HUES48 (cell line): ENCODE data around the gene ZNF701.
A peak's percentile ranks its signal among the peaks of the same experiment; 100 is the strongest.
"Not testable (repeated sequence)": the region's sequence is repeated elsewhere in the genome, so short reads cannot be mapped to it uniquely, and the experiment has no call there.

Experiments used
- H3K27ac ChIP-seq: one replicate; pipeline ENCODE4 v1.7.0; 2013; ENCODE audit warnings: low read depth, low read length, inconsistent platforms
- H3K27me3 ChIP-seq: 2 replicates; pipeline ENCODE4 v1.6.1; 2013; ENCODE audit warnings: mild to moderate bottlenecking, low read length; ENCODE audit not compliant: control insufficient read depth, insufficient read depth
- H3K36me3 ChIP-seq: 2 replicates; pipeline ENCODE4 v1.6.1; 2013; ENCODE audit warnings: low read length; ENCODE audit not compliant: control insufficient read depth, insufficient read depth
- H3K4me1 ChIP-seq: 2 replicates; pipeline ENCODE4 v1.6.1; 2013; ENCODE audit warnings: mild to moderate bottlenecking, low read length; ENCODE audit not compliant: control insufficient read depth, insufficient read depth
- H3K4me3 ChIP-seq: 2 replicates; pipeline ENCODE4 v1.5.1; 2013; ENCODE audit warnings: mild to moderate bottlenecking, low read depth, low read length
- H3K9ac ChIP-seq: 2 replicates; pipeline ENCODE4 v1.6.1; 2013; ENCODE audit warnings: mild to moderate bottlenecking, low read depth, low read length, moderate library complexity
- H3K9me3 ChIP-seq: 2 replicates; pipeline ENCODE4 v1.6.1; 2013; ENCODE audit warnings: low read length; ENCODE audit not compliant: control insufficient read depth, insufficient read depth

Gene ZNF701

GRCh38 chr19:52570000-52570861 lies at the start of gene ZNF701:
TSS of gene ZNF701 (plus strand) at chr19:52570287. CDS start at chr19:52574148, 3,861 bp downstream.
- Histone ChIP-seq H3K27ac (peak within 1 kb of the TSS; percentile 97), H3K9ac (peak within 1 kb of the TSS; percentile 93), H3K4me1 (peaks cover 17% of the 10 kb centered on the region), H3K9me3 (no peaks in the 10 kb centered on the region), H3K27me3 (no peaks in the 10 kb centered on the region), H3K4me3 (peak within 1 kb of the TSS; percentile 99), H3K36me3 (peaks cover 31% of the 10 kb centered on the region)

GRCh38 chr19:52522551-52522950 lies 47.5 kb upstream of the ZNF701 start:
- no peaks in the 10 kb centered on the region for H3K36me3 ChIP-seq
- H3K4me1 ChIP-seq = peaks cover 19% of the 10 kb centered on the region
- no peak overlapping the region for H3K9ac ChIP-seq
- H3K27ac ChIP-seq = no peak overlapping the region
- no peak overlapping the region for H3K4me3 ChIP-seq
- H3K27me3 ChIP-seq = no peaks in the 10 kb centered on the region
- no peaks in the 10 kb centered on the region for H3K9me3 ChIP-seq

GRCh38 chr19:52524086-52524485 lies 46.0 kb upstream of the ZNF701 start:
- Histone ChIP-seq H3K27me3 (no peaks in the 10 kb centered on the region), H3K9ac (no peak overlapping the region), H3K9me3 (no peaks in the 10 kb centered on the region)

GRCh38 chr19:52527134-52527955 lies 42.7 kb upstream of the ZNF701 start, which contains the start of gene ZNF808:
TSS of gene ZNF808 (plus strand) at chr19:52527668. CDS start at chr19:52543285, 15,617 bp downstream.
- Histone ChIP-seq H3K9ac (peak within 1 kb of the TSS; percentile 73), H3K27ac (peak within 1 kb of the TSS; percentile 94), H3K9me3 (no peaks in the 10 kb centered on the region), H3K27me3 (no peaks in the 10 kb centered on the region), H3K4me1 (no peaks in the 10 kb centered on the region), H3K4me3 (peak within 1 kb of the TSS; percentile 97), H3K36me3 (no peaks in the 10 kb centered on the region)

More at GRCh38 chr19:52524086-52524485, 46.0 kb upstream of the ZNF701 start:
- no peak overlapping the region for H3K4me3 ChIP-seq
- no peaks in the 10 kb centered on the region for H3K36me3 ChIP-seq
- no peak overlapping the region for H3K27ac ChIP-seq
- H3K4me1 ChIP-seq = peaks cover 11% of the 10 kb centered on the region

GRCh38 chr19:52527956-52528351 lies 42.1 kb upstream of the ZNF701 start:
- Histone ChIP-seq H3K27me3 (no peaks in the 10 kb centered on the region), H3K4me1 (no peaks in the 10 kb centered on the region), H3K9me3 (no peaks in the 10 kb centered on the region), H3K36me3 (no peaks in the 10 kb centered on the region), H3K9ac (peak overlapping the region; percentile 73), H3K27ac (peak overlapping the region; percentile 53), H3K4me3 (peak overlapping the region; percentile 97)

GRCh38 chr19:52532480-52532879 lies 37.6 kb upstream of the ZNF701 start:
- H3K27me3 ChIP-seq = peaks cover 9% of the 10 kb centered on the region

GRCh38 chr19:52533901-52534300 lies 36.2 kb upstream of the ZNF701 start:
- Histone ChIP-seq H3K36me3 (no peaks in the 10 kb centered on the region), H3K9ac (no peak overlapping the region), H3K9me3 (no peaks in the 10 kb centered on the region), H3K4me3 (no peak overlapping the region), H3K4me1 (no peaks in the 10 kb centered on the region), H3K27ac (no peak overlapping the region), H3K27me3 (peaks cover 9% of the 10 kb centered on the region)

More at GRCh38 chr19:52532480-52532879, 37.6 kb upstream of the ZNF701 start:
- Histone ChIP-seq H3K9ac (no peak overlapping the region), H3K36me3 (no peaks in the 10 kb centered on the region), H3K4me1 (no peaks in the 10 kb centered on the region), H3K4me3 (no peak overlapping the region), H3K27ac (no peak overlapping the region), H3K9me3 (no peaks in the 10 kb centered on the region)

- not testable (repeated sequence) for H3K4me1 ChIP-seq, H3K36me3 ChIP-seq, H3K9me3 ChIP-seq, H3K9ac ChIP-seq, H3K27me3 ChIP-seq
- Histone ChIP-seq H3K4me3 (peak overlapping the region; percentile 63), H3K27ac (peak overlapping the region; percentile 75)
These were observed 34.7 kb upstream of the ZNF701 start for GRCh38 chr19:52535385-52535770.

- Histone ChIP-seq H3K4me1 (no peaks in the 10 kb centered on the region), H3K27ac (peak overlapping the region; percentile 75), H3K36me3 (no peaks in the 10 kb centered on the region), H3K27me3 (peaks cover 9% of the 10 kb centered on the region), H3K9ac (peak overlapping the region; percentile 48; the same call in 1 of the 2 replicates), H3K4me3 (peak overlapping the region; percentile 89), H3K9me3 (no peaks in the 10 kb centered on the region)
These were observed 34.2 kb upstream of the ZNF701 start for GRCh38 chr19:52535771-52536447.

GRCh38 chr19:52536448-52536800 lies 33.7 kb upstream of the ZNF701 start:
- peak overlapping the region; percentile 89 for H3K4me3 ChIP-seq
- peak overlapping the region; percentile 75 for H3K27ac ChIP-seq
- H3K4me1 ChIP-seq = no peaks in the 10 kb centered on the region
- no peak overlapping the region for H3K9ac ChIP-seq
- no peaks in the 10 kb centered on the region for H3K9me3 ChIP-seq
- H3K27me3 ChIP-seq = peaks cover 9% of the 10 kb centered on the region
- H3K36me3 ChIP-seq = no peaks in the 10 kb centered on the region
